Neural cell (in vitro differentiated cells): ENCODE results near the gene SIGLEC12.

ENCODE experiments used
- EP300 ChIP-seq: fragments of 450-650 bp; conservative IDR thresholded peaks from 2 replicates; pipeline ENCODE4 v1.6.1; 2014; ENCODE audit warnings: antibody characterized with exemption, mild to moderate bottlenecking, moderate library complexity; ENCODE audit not compliant: poor library complexity, severe bottlenecking
- EZH2 ChIP-seq: fragments of 200-600, 300-800 bp; shearing (Covaris generic), sonication (generic); IDR thresholded peaks from 2 replicates; pipeline ENCODE4 v1.6.1; 2014; ENCODE audit warnings: antibody characterized with exemption, low read length, borderline replicate concordance, mild to moderate bottlenecking; ENCODE audit not compliant: insufficient read depth, poor library complexity, severe bottlenecking
- RAD21 ChIP-seq: fragments of 450-650 bp; conservative IDR thresholded peaks from 2 replicates; pipeline ENCODE4 v1.6.1; 2014; ENCODE audit warnings: antibody characterized with exemption, mild to moderate bottlenecking, moderate library complexity
- SMC3 ChIP-seq: fragments of 450-650 bp; conservative IDR thresholded peaks from 2 replicates; pipeline ENCODE4 v1.6.1; 2014; ENCODE audit warnings: antibody characterized with exemption, mild to moderate bottlenecking, moderate library complexity; ENCODE audit not compliant: poor library complexity
- TAF1 ChIP-seq: IDR thresholded peaks from 2 replicates; pipeline ENCODE4 v1.6.1; 2012; ENCODE audit warnings: low read depth
- TF ChIP-seq, protein P1 (sequence below): fragments of 450-650 bp; IDR thresholded peaks from 2 replicates; pipeline ENCODE4 v1.5.1; 2014; ENCODE audit warnings: antibody characterized with exemption, mild to moderate bottlenecking, moderate library complexity; ENCODE audit not compliant: poor library complexity, severe bottlenecking
- TF ChIP-seq, protein P2 (sequence below): IDR thresholded peaks from 2 replicates; pipeline ENCODE4 v1.6.1; 2012; ENCODE audit warnings: borderline replicate concordance

DNA sequence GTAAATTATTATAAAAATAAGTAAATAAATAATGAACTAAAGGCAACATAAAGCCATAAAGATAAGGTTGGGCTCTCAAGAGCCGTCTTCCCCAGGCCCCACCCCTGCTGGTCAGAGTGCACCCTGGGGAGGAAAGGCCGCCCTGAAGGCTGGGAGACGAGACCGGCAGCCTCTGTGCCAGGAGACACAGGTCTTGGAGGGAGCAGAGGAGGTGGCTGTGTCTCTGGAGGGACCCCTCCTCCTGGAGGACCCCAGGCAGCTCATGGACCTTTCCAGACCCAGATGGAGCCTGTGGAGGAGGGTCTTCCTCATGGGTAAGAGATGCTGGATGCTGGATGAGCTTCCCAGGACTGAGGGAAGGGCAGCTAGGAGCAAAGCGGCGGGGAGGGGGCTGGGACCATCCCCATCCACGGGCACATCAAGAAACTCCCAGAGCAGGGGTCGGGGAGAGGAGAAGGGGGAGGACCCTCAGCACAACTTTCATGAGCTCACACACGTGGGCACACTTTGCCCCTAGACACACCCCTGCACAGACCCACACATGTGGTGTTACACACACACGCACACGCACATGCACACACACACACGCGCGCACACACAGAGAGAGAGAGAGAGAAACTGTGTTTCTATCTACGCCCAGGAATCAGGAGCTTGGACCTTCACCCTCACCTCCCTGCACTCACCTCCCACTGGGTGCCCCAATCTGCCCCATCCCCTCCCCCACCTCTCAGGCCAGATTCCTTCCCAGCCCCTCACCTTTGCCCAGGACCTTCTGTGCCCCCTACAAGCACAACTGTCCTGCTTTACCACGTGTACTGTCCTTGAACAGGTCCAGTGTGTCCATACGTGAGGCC is 23.0 kb downstream of the SIGLEC12 start, which contains the start of gene CEACAM18:
- TF ChIP-seq, protein P1, sequence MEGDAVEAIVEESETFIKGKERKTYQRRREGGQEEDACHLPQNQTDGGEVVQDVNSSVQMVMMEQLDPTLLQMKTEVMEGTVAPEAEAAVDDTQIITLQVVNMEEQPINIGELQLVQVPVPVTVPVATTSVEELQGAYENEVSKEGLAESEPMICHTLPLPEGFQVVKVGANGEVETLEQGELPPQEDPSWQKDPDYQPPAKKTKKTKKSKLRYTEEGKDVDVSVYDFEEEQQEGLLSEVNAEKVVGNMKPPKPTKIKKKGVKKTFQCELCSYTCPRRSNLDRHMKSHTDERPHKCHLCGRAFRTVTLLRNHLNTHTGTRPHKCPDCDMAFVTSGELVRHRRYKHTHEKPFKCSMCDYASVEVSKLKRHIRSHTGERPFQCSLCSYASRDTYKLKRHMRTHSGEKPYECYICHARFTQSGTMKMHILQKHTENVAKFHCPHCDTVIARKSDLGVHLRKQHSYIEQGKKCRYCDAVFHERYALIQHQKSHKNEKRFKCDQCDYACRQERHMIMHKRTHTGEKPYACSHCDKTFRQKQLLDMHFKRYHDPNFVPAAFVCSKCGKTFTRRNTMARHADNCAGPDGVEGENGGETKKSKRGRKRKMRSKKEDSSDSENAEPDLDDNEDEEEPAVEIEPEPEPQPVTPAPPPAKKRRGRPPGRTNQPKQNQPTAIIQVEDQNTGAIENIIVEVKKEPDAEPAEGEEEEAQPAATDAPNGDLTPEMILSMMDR = no peak
- TF ChIP-seq TAF1 (no peak), SMC3 (no peak), EZH2 (no peak), EP300 (no peak), RAD21 (no peak)
- TF ChIP-seq, protein P2, sequence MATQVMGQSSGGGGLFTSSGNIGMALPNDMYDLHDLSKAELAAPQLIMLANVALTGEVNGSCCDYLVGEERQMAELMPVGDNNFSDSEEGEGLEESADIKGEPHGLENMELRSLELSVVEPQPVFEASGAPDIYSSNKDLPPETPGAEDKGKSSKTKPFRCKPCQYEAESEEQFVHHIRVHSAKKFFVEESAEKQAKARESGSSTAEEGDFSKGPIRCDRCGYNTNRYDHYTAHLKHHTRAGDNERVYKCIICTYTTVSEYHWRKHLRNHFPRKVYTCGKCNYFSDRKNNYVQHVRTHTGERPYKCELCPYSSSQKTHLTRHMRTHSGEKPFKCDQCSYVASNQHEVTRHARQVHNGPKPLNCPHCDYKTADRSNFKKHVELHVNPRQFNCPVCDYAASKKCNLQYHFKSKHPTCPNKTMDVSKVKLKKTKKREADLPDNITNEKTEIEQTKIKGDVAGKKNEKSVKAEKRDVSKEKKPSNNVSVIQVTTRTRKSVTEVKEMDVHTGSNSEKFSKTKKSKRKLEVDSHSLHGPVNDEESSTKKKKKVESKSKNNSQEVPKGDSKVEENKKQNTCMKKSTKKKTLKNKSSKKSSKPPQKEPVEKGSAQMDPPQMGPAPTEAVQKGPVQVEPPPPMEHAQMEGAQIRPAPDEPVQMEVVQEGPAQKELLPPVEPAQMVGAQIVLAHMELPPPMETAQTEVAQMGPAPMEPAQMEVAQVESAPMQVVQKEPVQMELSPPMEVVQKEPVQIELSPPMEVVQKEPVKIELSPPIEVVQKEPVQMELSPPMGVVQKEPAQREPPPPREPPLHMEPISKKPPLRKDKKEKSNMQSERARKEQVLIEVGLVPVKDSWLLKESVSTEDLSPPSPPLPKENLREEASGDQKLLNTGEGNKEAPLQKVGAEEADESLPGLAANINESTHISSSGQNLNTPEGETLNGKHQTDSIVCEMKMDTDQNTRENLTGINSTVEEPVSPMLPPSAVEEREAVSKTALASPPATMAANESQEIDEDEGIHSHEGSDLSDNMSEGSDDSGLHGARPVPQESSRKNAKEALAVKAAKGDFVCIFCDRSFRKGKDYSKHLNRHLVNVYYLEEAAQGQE = no peak
